Pulmonary artery endothelial cell (primary cell): ENCODE measurements around the gene WFDC1. TPM values are rescaled to one million over a fixed set of nuclear protein-coding genes. Genes with fewer than 3 reads are reported as not detected.

Experiments used
- DNase-seq: peaks from one replicate; pipeline ENCODE4 v3.0.0-alpha.2; 2011; ENCODE audit warnings: low read depth, low spot score
- total RNA-seq: library from RNA; depleted of rRNA; stranded (reverse); fragments of >200 nt; gene quantifications from 2 replicates; pipeline ENCODE4 v1.2.3, GENCODE V29; 2014

WFDC1 gene
- total RNA-seq, 1 donor from 2014 or later, result not detected

GRCh38 chr16:84272740-84273320 is 21.8 kb upstream of the WFDC1 start:
- DNase-seq, result no peak

- DNase-seq, result no peak
Measured at GRCh38 chr16:84274515-84274914, 20.2 kb upstream of the WFDC1 start.

GRCh38 chr16:84275585-84276151 is 19.0 kb upstream of the WFDC1 start:
- no peak for DNase-seq

- no peak for DNase-seq
Measured at GRCh38 chr16:84277244-84277823, 17.3 kb upstream of the WFDC1 start.

- no peak for DNase-seq
Measured at GRCh38 chr16:84278333-84278732, 16.3 kb upstream of the WFDC1 start.

GRCh38 chr16:84278968-84279367 is 15.7 kb upstream of the WFDC1 start:
- DNase-seq, result no peak

- no peak for DNase-seq
Measured at GRCh38 chr16:84279881-84280280, 14.8 kb upstream of the WFDC1 start.

GRCh38 chr16:84281074-84281473 is 13.6 kb upstream of the WFDC1 start:
- no peak for DNase-seq

- DNase-seq, result no peak
Measured at GRCh38 chr16:84282533-84282932, 12.1 kb upstream of the WFDC1 start.

- no peak for DNase-seq
Measured at GRCh38 chr16:84283314-84284153, 11.1 kb upstream of the WFDC1 start.

GRCh38 chr16:84284154-84284722 is 10.4 kb upstream of the WFDC1 start:
- DNase-seq, result no peak

GRCh38 chr16:84286578-84287240 is 8.0 kb upstream of the WFDC1 start:
- no peak for DNase-seq

- no peak for DNase-seq
Measured at GRCh38 chr16:84288902-84289301, 5.8 kb upstream of the WFDC1 start.

- DNase-seq, result no peak
Measured at GRCh38 chr16:84291226-84291625, 3.5 kb upstream of the WFDC1 start.

- DNase-seq, result no peak
Measured at GRCh38 chr16:84292011-84292410, 2.7 kb upstream of the WFDC1 start.

GRCh38 chr16:84293406-84293805 is 1.3 kb upstream of the WFDC1 start:
- DNase-seq, result no peak

GRCh38 chr16:84294117-84294516 is 561 bp upstream of the WFDC1 start:
- no peak for DNase-seq

GRCh38 chr16:84295203-84295860 is 654 bp downstream of the WFDC1 start:
- DNase-seq, result no peak

GRCh38 chr16:84298376-84298899 is 3.8 kb downstream of the WFDC1 start:
- DNase-seq, result no peak

- no peak for DNase-seq
Measured at GRCh38 chr16:84299734-84300440, 5.2 kb downstream of the WFDC1 start.
